HEK293T (cell line): ENCODE measurements around the gene LRIG1.

Source experiments
- CTCF ChIA-PET: fragments of 350-600 bp; formaldehyde crosslinking; extraction: SDS; loops from one replicate; lab custom pipeline; 2021; ENCODE audit warnings: antibody characterized with exemption, inconsistent platforms; lab: Yijun Ruan, JAX
- POLR2A ChIA-PET: fragments of 350-600 bp; formaldehyde crosslinking; extraction: SDS; loops from one replicate; lab custom pipeline; 2020; ENCODE audit warnings: antibody characterized with exemption, inconsistent platforms; lab: Yijun Ruan, JAX
- DNase-seq: peaks from one replicate; pipeline ENCODE4 v3.0.0; 2012; ENCODE audit warnings: mixed read lengths; ENCODE audit errors: extremely low spot score
- ARNT ChIP-seq: fragments of 450-650 bp; IDR thresholded peaks from 2 replicates; pipeline ENCODE4 v1.6.1; 2017; ENCODE audit warnings: mild to moderate bottlenecking
- BHLHE40 ChIP-seq: fragments of 450-650 bp; IDR thresholded peaks from 2 replicates; pipeline ENCODE4 v1.6.1; 2016; ENCODE audit warnings: mild to moderate bottlenecking, moderate library complexity, borderline replicate concordance
- CTBP1 ChIP-seq: fragments of 450-650 bp; IDR thresholded peaks from 2 replicates; pipeline ENCODE4 v1.6.1; 2016; ENCODE audit warnings: borderline replicate concordance
- ELF4 ChIP-seq: fragments of 450-650 bp; IDR thresholded peaks from 2 replicates; pipeline ENCODE4 v1.6.1; 2017; ENCODE audit warnings: antibody characterized with exemption
- FOXA1 ChIP-seq: fragments of 450-650 bp; IDR thresholded peaks from 2 replicates; pipeline ENCODE4 v1.6.1; 2016; ENCODE audit warnings: mild to moderate bottlenecking
- FOXK2 ChIP-seq: fragments of 450-650 bp; IDR thresholded peaks from 2 replicates; pipeline ENCODE4 v1.6.1; 2016; ENCODE audit warnings: mild to moderate bottlenecking
- FOXM1 ChIP-seq: fragments of 450-650 bp; IDR thresholded peaks from 2 replicates; pipeline ENCODE4 v1.6.1; 2017; ENCODE audit warnings: mild to moderate bottlenecking, borderline replicate concordance
- HDGF ChIP-seq: fragments of 450-650 bp; IDR thresholded peaks from 2 replicates; pipeline ENCODE4 v1.6.1; 2017; ENCODE audit warnings: antibody characterized with exemption, borderline replicate concordance
- L3MBTL2 ChIP-seq: fragments of 450-650 bp; conservative IDR thresholded peaks from 2 replicates; pipeline ENCODE4 v1.6.1; 2016; ENCODE audit warnings: mild to moderate bottlenecking
- LEF1 ChIP-seq: fragments of 450-650 bp; IDR thresholded peaks from 2 replicates; pipeline ENCODE4 v1.6.1; 2017; ENCODE audit warnings: mild to moderate bottlenecking, borderline replicate concordance
- NFRKB ChIP-seq: fragments of 450-650 bp; IDR thresholded peaks from 2 replicates; pipeline ENCODE4 v1.6.1; 2016; ENCODE audit warnings: mild to moderate bottlenecking, moderate library complexity
- PKNOX1 ChIP-seq: fragments of 450-650 bp; IDR thresholded peaks from 2 replicates; pipeline ENCODE4 v1.6.1; 2016
- SP1 ChIP-seq: fragments of 450-650 bp; IDR thresholded peaks from 2 replicates; pipeline ENCODE4 v1.6.1; 2017
- SUZ12 ChIP-seq: fragments of 450-650 bp; IDR thresholded peaks from 2 replicates; pipeline ENCODE4 v1.6.1; 2016; ENCODE audit warnings: mild to moderate bottlenecking
- TARDBP ChIP-seq: fragments of 450-650 bp; IDR thresholded peaks from 2 replicates; pipeline ENCODE4 v1.6.1; 2016
- ZNF384 ChIP-seq: fragments of 450-650 bp; IDR thresholded peaks from 2 replicates; pipeline ENCODE4 v1.6.1; 2016

The LRIG1 gene

GRCh38 chr3:66397745-66398144 is 103.1 kb downstream of the LRIG1 start:
- CTCF ChIA-PET = interaction anchor here (1.5 kb wide), 1 partner anchor 10 kb away, joined by 4 read pairs; no protein-coding TSS in a partner anchor
- no peak for TF ChIP-seq LEF1
- TF ChIP-seq SP1 = no peak
- TF ChIP-seq SUZ12 = no peak
- TF ChIP-seq ZNF384 = no peak
- TF ChIP-seq BHLHE40 = no peak
- no peak for TF ChIP-seq FOXK2
- TF ChIP-seq CTBP1 = no peak
- no peak for TF ChIP-seq HDGF
- no peak for TF ChIP-seq ARNT
- TF ChIP-seq ELF4 = no peak
- no peak for TF ChIP-seq L3MBTL2
- no peak for TF ChIP-seq FOXA1
- TF ChIP-seq TARDBP = no peak
- TF ChIP-seq FOXM1 = no peak
- no peak for TF ChIP-seq NFRKB
- no peak for TF ChIP-seq PKNOX1
- POLR2A ChIA-PET = no interaction called here
- no peak for DNase-seq

- CTCF ChIA-PET = interaction anchor here (1.0 kb wide), 1 partner anchor 19 kb away, joined by 4 read pairs; no protein-coding TSS in a partner anchor
- TF ChIP-seq ELF4 = no peak
- POLR2A ChIA-PET = no interaction called here
- DNase-seq = no peak
Observed at GRCh38 chr3:66396888-66397287, 103.9 kb downstream of the LRIG1 start.

- POLR2A ChIA-PET = no interaction called here
- TF ChIP-seq SP1 (no peak), FOXM1 (no peak), PKNOX1 (no peak), ZNF384 (no peak), LEF1 (no peak), ARNT (no peak), CTBP1 (no peak), SUZ12 (no peak), ELF4 (no peak), HDGF (no peak), FOXA1 (no peak), NFRKB (no peak), BHLHE40 (no peak), FOXK2 (no peak), L3MBTL2 (no peak), TARDBP (no peak)
- CTCF ChIA-PET = interaction anchor here (1.0 kb wide), 1 partner anchor 19 kb away, joined by 4 read pairs; no protein-coding TSS in a partner anchor
- DNase-seq = no peak
Observed at GRCh38 chr3:66396161-66396760, 104.6 kb downstream of the LRIG1 start.

- DNase-seq = no peak
- ChIA-PET CTCF (no interaction called here), POLR2A (no interaction called here)
- no peak for TF ChIP-seq FOXK2
- TF ChIP-seq ELF4 = no peak
- TF ChIP-seq FOXM1 = no peak
- TF ChIP-seq SUZ12 = no peak
- no peak for TF ChIP-seq BHLHE40
- no peak for TF ChIP-seq PKNOX1
- TF ChIP-seq CTBP1 = no peak
- no peak for TF ChIP-seq ARNT
- TF ChIP-seq TARDBP = no peak
Observed at GRCh38 chr3:66395635-66396034, 105.2 kb downstream of the LRIG1 start.

GRCh38 chr3:66394753-66395249 is 106.0 kb downstream of the LRIG1 start:
- ChIA-PET CTCF (interaction anchor here (1.7 kb wide), 2 partner anchors 13 to 17 kb away, joined by 6 to 7 read pairs; no protein-coding TSS in a partner anchor), POLR2A (no interaction called here)
- TF ChIP-seq PKNOX1 (no peak), FOXK2 (no peak), ARNT (no peak), CTBP1 (no peak)
- DNase-seq = no peak

- CTCF ChIA-PET = interaction anchor here (0.9 to 1.7 kb wide), 3 partner anchors 10 to 16 kb away, joined by 3 to 7 read pairs (median 6); no protein-coding TSS in a partner anchor
Observed at GRCh38 chr3:66394019-66394752, 106.6 kb downstream of the LRIG1 start.

More at GRCh38 chr3:66394019-66394752, 106.6 kb downstream of the LRIG1 start:
- no peak for DNase-seq
- TF ChIP-seq PKNOX1 = no peak
- no peak for TF ChIP-seq SP1
- no peak for TF ChIP-seq ZNF384
- POLR2A ChIA-PET = no interaction called here
